WTC11 (cell line): ENCODE data around the gene DCTPP1. TPM values are rescaled to one million over a fixed set of nuclear protein-coding genes. Genes with fewer than 3 reads are reported as not detected.

Source experiments
- ATAC-seq: fragments of 200-7000 bp; cut with Tn5 transposase; 2 replicates; pipeline ENCODE4 v1.10.0; 2021; ENCODE audit warnings: mild to moderate bottlenecking, moderate library complexity
- CTCF ChIA-PET: fragments of 300-600 bp; sonication (Branson Sonifier 250); formaldehyde crosslinking; loops from one replicate; lab custom pipeline; 2021; ENCODE audit warnings: antibody characterized with exemption; lab: Charles Lee
- POLR2A ChIA-PET: fragments of 350-600 bp; sonication (Branson Sonifier 250); formaldehyde crosslinking; loops from one replicate; lab custom pipeline; 2021; ENCODE audit warnings: antibody characterized with exemption; lab: Charles Lee
- DNase-seq: peaks from one replicate; pipeline ENCODE4 v3.0.0; 2021; ENCODE audit warnings: low spot score
- H3K27ac Mint-ChIP-seq: 2 replicates; pipeline ENCODE4 v1.8.0; 2021; ENCODE audit warnings: mixed read lengths
- H3K27me3 Mint-ChIP-seq: 2 replicates; pipeline ENCODE4 v1.8.0; 2021; ENCODE audit warnings: low read depth, mild to moderate bottlenecking, moderate library complexity, mixed read lengths
- H3K36me3 Mint-ChIP-seq: 2 replicates; pipeline ENCODE4 v1.8.0; 2021; ENCODE audit warnings: mixed read lengths
- H3K4me1 Mint-ChIP-seq: 2 replicates; pipeline ENCODE4 v1.8.0; 2022; ENCODE audit warnings: mixed read lengths
- H3K4me3 Mint-ChIP-seq: 2 replicates; pipeline ENCODE4 v1.8.0; 2021; ENCODE audit warnings: mild to moderate bottlenecking, moderate library complexity, mixed read lengths
- H3K9me3 Mint-ChIP-seq: 2 replicates; pipeline ENCODE4 v1.8.0; 2021; ENCODE audit warnings: mixed read lengths
- FOXK1 ChIP-seq: sonication (generic); formaldehyde crosslinking; IDR thresholded peaks from 2 replicates; pipeline ENCODE4 v1.8.0; 2022; ENCODE audit warnings: mild to moderate bottlenecking, moderate library complexity, missing genetic modification reagents
- HMGA2 ChIP-seq: fragments of 250-450 bp; sonication (Bioruptor Pico); IDR thresholded peaks from 2 replicates; pipeline ENCODE4 v1.4.0; 2021; ENCODE audit warnings: mild to moderate bottlenecking, moderate library complexity
- IRF2 ChIP-seq: sonication (generic); formaldehyde crosslinking; IDR thresholded peaks from 2 replicates; pipeline ENCODE4 v1.8.0; 2022; ENCODE audit warnings: low read depth, missing genetic modification reagents, borderline replicate concordance
- KAT7 ChIP-seq: sonication (generic); formaldehyde crosslinking; IDR thresholded peaks from 2 replicates; pipeline ENCODE4 v1.8.1; 2023; ENCODE audit warnings: missing genetic modification reagents, mild to moderate bottlenecking, borderline replicate concordance
- MYBL2 ChIP-seq: sonication (generic); formaldehyde crosslinking; IDR thresholded peaks from 2 replicates; pipeline ENCODE4 v1.8.1; 2023; ENCODE audit warnings: mild to moderate bottlenecking, moderate library complexity, missing genetic modification reagents
- NR2C2 ChIP-seq: sonication (generic); formaldehyde crosslinking; IDR thresholded peaks from 2 replicates; pipeline ENCODE4 v1.8.0; 2022; ENCODE audit warnings: mild to moderate bottlenecking, missing genetic modification reagents
- SMAD4 ChIP-seq: sonication (generic); formaldehyde crosslinking; IDR thresholded peaks from 2 replicates; pipeline ENCODE4 v1.8.0; 2022; ENCODE audit warnings: mild to moderate bottlenecking, missing genetic modification reagents
- ZNF121 ChIP-seq: sonication (generic); formaldehyde crosslinking; IDR thresholded peaks from 2 replicates; pipeline ENCODE4 v1.8.0; 2023; ENCODE audit warnings: missing genetic modification reagents
- ZNF138 ChIP-seq: sonication (generic); formaldehyde crosslinking; conservative IDR thresholded peaks from 2 replicates; pipeline ENCODE4 v1.8.1; 2022; ENCODE audit warnings: mild to moderate bottlenecking, moderate library complexity, missing genetic modification reagents
- total RNA-seq: library from RNA; stranded (reverse); gene quantifications from 3 replicates; pipeline ENCODE4 v1.2.3, GENCODE V29; 2021
- TF ChIP-seq, protein P1 (sequence below): sonication (generic); formaldehyde crosslinking; IDR thresholded peaks from 2 replicates; pipeline ENCODE4 v1.8.1; 2022; ENCODE audit warnings: low read depth, missing genetic modification reagents, borderline replicate concordance
- TF ChIP-seq, protein P2 (sequence below): sonication (generic); formaldehyde crosslinking; IDR thresholded peaks from 2 replicates; pipeline ENCODE4 v1.8.1; 2022; ENCODE audit warnings: mild to moderate bottlenecking, moderate library complexity, missing genetic modification reagents
- TF ChIP-seq, protein P3 (sequence below): sonication (generic); formaldehyde crosslinking; IDR thresholded peaks from 2 replicates; pipeline ENCODE4 v1.8.1; 2023; ENCODE audit warnings: mild to moderate bottlenecking, missing genetic modification reagents, moderate library complexity
- TF ChIP-seq, protein P4 (sequence below): sonication (generic); formaldehyde crosslinking; IDR thresholded peaks from 2 replicates; pipeline ENCODE4 v1.8.0; 2022; ENCODE audit warnings: missing genetic modification reagents
- TF ChIP-seq, protein P5 (sequence below): sonication (generic); formaldehyde crosslinking; IDR thresholded peaks from 2 replicates; pipeline ENCODE4 v1.8.0; 2022; ENCODE audit warnings: mild to moderate bottlenecking, missing genetic modification reagents
- TF ChIP-seq, protein P6 (sequence below): sonication (generic); formaldehyde crosslinking; conservative IDR thresholded peaks from 2 replicates; pipeline ENCODE4 v1.8.1; 2023; ENCODE audit warnings: mild to moderate bottlenecking, low read depth, missing genetic modification reagents, moderate library complexity
- TF ChIP-seq, protein P7 (sequence below): sonication (generic); formaldehyde crosslinking; IDR thresholded peaks from 2 replicates; pipeline ENCODE4 v1.8.1; 2023; ENCODE audit warnings: mild to moderate bottlenecking, moderate library complexity, missing genetic modification reagents
- TF ChIP-seq, protein P8 (sequence below): sonication (generic); formaldehyde crosslinking; IDR thresholded peaks from 2 replicates; pipeline ENCODE4 v1.8.1; 2023; ENCODE audit warnings: mild to moderate bottlenecking, missing genetic modification reagents

The DCTPP1 gene
- total RNA-seq, 1 experiment from 2014 or later = 70.5 TPM

DNA sequence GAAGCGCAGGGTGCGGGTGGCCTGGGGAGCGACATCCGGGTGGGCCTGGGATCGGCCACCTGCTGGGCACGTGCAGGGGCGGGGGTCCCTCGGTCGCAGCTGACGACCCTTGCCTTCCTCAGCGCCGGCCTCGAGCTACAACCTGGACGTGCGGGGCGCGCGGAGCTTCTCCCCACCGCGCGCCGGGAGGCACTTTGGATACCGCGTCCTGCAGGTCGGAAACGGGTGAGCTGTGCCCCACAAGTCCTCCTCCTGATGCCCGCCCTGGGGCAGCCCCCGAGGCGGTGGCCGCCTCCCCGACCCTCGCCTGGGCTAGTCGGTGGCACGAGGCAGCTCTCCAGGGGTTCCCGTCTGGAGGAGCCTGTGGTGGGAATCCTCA is 44.2 kb upstream of the DCTPP1 start (continued):
- TF ChIP-seq, protein P1, sequence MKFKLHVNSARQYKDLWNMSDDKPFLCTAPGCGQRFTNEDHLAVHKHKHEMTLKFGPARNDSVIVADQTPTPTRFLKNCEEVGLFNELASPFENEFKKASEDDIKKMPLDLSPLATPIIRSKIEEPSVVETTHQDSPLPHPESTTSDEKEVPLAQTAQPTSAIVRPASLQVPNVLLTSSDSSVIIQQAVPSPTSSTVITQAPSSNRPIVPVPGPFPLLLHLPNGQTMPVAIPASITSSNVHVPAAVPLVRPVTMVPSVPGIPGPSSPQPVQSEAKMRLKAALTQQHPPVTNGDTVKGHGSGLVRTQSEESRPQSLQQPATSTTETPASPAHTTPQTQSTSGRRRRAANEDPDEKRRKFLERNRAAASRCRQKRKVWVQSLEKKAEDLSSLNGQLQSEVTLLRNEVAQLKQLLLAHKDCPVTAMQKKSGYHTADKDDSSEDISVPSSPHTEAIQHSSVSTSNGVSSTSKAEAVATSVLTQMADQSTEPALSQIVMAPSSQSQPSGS = no peak
- TF ChIP-seq IRF2 (CRISPR knock-in tag) = no peak
- no peak for TF ChIP-seq HMGA2 (CRISPR knock-in tag)

DNA sequence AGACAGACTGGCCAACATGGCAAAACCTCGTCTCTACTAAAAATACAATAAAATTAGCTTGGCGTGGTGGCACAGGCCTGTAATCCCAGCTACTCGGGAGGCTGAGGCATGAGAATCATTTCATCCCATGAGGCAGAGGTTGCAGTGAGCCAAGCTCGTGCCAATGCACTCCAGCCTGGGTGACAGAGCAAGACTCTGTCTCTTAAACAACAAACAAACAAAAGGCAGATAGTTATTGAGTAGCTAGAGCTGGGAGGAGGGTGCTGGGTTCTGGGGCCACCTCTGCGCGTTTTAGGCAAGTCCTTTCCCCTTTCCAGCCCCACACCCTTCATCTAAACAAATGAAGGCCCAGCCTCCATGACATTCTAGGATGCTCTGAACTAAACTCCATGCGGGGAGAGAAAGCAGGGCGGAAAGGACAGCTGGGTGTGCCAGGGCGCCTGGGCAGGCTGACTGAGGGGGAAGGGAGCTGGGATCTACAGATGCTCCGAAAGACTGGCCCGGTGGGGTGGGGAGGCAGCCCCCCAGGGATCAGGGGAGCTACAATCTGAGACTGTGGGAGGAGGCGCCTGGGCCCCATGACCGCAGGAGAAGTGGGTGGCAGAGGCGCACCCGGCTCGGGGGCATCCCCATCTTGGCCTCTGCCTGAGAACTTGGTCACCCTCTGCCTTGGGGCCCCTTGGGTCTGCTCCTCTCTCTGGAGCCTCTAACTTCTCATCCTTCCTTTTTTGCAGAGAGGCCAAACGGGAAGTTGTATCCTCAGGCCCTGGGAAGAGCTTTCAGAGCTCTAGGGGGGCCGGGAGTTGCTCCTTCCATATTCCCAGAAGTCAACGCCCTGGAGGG is 43.6 kb upstream of the DCTPP1 start:
- no peak overlapping the region for H3K27ac Mint-ChIP-seq
- H3K9me3 Mint-ChIP-seq = peaks cover 3% of the 10 kb centered on the region
- TF ChIP-seq, protein P2, sequence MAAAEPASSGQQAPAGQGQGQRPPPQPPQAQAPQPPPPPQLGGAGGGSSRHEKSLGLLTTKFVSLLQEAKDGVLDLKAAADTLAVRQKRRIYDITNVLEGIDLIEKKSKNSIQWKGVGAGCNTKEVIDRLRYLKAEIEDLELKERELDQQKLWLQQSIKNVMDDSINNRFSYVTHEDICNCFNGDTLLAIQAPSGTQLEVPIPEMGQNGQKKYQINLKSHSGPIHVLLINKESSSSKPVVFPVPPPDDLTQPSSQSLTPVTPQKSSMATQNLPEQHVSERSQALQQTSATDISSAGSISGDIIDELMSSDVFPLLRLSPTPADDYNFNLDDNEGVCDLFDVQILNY (CRISPR knock-in tag) = no peak
- TF ChIP-seq, protein P3, sequence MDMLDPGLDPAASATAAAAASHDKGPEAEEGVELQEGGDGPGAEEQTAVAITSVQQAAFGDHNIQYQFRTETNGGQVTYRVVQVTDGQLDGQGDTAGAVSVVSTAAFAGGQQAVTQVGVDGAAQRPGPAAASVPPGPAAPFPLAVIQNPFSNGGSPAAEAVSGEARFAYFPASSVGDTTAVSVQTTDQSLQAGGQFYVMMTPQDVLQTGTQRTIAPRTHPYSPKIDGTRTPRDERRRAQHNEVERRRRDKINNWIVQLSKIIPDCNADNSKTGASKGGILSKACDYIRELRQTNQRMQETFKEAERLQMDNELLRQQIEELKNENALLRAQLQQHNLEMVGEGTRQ (CRISPR knock-in tag) = no peak
- TF ChIP-seq SMAD4 (CRISPR knock-in tag) (no peak), ZNF121 (CRISPR knock-in tag) (no peak), ZNF138 (no peak)
- TF ChIP-seq, protein P4, sequence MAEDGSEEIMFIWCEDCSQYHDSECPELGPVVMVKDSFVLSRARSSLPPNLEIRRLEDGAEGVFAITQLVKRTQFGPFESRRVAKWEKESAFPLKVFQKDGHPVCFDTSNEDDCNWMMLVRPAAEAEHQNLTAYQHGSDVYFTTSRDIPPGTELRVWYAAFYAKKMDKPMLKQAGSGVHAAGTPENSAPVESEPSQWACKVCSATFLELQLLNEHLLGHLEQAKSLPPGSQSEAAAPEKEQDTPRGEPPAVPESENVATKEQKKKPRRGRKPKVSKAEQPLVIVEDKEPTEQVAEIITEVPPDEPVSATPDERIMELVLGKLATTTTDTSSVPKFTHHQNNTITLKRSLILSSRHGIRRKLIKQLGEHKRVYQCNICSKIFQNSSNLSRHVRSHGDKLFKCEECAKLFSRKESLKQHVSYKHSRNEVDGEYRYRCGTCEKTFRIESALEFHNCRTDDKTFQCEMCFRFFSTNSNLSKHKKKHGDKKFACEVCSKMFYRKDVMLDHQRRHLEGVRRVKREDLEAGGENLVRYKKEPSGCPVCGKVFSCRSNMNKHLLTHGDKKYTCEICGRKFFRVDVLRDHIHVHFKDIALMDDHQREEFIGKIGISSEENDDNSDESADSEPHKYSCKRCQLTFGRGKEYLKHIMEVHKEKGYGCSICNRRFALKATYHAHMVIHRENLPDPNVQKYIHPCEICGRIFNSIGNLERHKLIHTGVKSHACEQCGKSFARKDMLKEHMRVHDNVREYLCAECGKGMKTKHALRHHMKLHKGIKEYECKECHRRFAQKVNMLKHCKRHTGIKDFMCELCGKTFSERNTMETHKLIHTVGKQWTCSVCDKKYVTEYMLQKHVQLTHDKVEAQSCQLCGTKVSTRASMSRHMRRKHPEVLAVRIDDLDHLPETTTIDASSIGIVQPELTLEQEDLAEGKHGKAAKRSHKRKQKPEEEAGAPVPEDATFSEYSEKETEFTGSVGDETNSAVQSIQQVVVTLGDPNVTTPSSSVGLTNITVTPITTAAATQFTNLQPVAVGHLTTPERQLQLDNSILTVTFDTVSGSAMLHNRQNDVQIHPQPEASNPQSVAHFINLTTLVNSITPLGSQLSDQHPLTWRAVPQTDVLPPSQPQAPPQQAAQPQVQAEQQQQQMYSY = no peak
- DNase-seq (no peak), ATAC-seq (no peak)
- peaks cover 15% of the 10 kb centered on the region for H3K27me3 Mint-ChIP-seq
- H3K4me1 Mint-ChIP-seq = no peaks in the 10 kb centered on the region
- no peaks in the 10 kb centered on the region for H3K36me3 Mint-ChIP-seq
- ChIA-PET CTCF (interaction anchor here (1.7 to 2.0 kb wide), 2 partner anchors 44 to 142 kb away, joined by 6 to 7 read pairs; partner anchors contain the start of gene DCTPP1), POLR2A (no interaction called here)
- H3K4me3 Mint-ChIP-seq = no peak overlapping the region

DNA sequence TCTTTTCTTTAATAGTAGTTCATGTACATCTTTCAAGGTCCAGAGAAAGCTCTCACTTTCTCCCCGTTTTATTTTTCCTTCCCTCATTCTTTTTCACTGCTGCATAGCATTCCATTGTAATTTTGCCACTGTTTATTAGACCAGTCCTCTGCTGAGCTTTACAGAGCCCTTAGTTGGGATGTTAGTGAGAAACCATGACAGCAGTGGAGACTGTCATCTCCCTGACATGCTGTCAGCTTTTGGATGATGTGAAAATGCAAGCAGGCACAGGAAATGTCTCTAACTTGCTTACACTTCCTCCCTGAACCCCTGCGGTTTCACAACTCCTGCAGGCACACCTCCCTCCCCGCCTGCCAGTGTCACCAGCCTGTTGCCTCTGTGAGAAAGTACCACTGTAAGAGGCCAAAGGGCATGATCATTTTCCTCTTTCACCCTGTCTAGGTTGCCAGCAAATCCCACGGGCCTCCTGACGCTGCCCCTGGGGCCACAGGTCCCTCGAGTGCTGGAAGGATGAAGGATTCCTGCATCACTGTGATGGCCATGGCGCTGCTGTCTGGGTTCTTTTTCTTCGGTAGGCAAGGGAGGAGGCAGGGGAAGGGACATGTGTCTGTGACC is 42.6 kb upstream of the DCTPP1 start, which contains the start of gene ITGAL:
Gene ITGAL, plus strand, starts transcription at position 415 of the 615 bp plus-strand sequence. Its CDS starts 96 bp downstream, at position 511.
- CTCF ChIA-PET = interaction anchor here (2.0 to 2.2 kb wide), 2 partner anchors 143 kb away, joined by 5 to 6 read pairs; no protein-coding TSS in a partner anchor
- DNase-seq (no peak), ATAC-seq (no peak)
- POLR2A ChIA-PET = no interaction called here
- Mint-ChIP-seq H3K27ac (no peak within 1 kb of the TSS), H3K4me1 (no peaks in the 10 kb centered on the region), H3K27me3 (peaks cover 9% of the 10 kb centered on the region), H3K36me3 (no peaks in the 10 kb centered on the region), H3K9me3 (peaks cover 3% of the 10 kb centered on the region), H3K4me3 (no peak within 1 kb of the TSS)
- TF ChIP-seq FOXK1 (CRISPR knock-in tag) (no peak), KAT7 (CRISPR knock-in tag) (no peak), MYBL2 (CRISPR knock-in tag) (no peak), NR2C2 (CRISPR knock-in tag) (no peak), IRF2 (CRISPR knock-in tag) (no peak)
- TF ChIP-seq, protein P5, sequence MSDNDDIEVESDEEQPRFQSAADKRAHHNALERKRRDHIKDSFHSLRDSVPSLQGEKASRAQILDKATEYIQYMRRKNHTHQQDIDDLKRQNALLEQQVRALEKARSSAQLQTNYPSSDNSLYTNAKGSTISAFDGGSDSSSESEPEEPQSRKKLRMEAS (CRISPR knock-in tag) = no peak
- TF ChIP-seq, protein P6, sequence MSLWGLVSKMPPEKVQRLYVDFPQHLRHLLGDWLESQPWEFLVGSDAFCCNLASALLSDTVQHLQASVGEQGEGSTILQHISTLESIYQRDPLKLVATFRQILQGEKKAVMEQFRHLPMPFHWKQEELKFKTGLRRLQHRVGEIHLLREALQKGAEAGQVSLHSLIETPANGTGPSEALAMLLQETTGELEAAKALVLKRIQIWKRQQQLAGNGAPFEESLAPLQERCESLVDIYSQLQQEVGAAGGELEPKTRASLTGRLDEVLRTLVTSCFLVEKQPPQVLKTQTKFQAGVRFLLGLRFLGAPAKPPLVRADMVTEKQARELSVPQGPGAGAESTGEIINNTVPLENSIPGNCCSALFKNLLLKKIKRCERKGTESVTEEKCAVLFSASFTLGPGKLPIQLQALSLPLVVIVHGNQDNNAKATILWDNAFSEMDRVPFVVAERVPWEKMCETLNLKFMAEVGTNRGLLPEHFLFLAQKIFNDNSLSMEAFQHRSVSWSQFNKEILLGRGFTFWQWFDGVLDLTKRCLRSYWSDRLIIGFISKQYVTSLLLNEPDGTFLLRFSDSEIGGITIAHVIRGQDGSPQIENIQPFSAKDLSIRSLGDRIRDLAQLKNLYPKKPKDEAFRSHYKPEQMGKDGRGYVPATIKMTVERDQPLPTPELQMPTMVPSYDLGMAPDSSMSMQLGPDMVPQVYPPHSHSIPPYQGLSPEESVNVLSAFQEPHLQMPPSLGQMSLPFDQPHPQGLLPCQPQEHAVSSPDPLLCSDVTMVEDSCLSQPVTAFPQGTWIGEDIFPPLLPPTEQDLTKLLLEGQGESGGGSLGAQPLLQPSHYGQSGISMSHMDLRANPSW (CRISPR knock-in tag) = no peak
- TF ChIP-seq, protein P7, sequence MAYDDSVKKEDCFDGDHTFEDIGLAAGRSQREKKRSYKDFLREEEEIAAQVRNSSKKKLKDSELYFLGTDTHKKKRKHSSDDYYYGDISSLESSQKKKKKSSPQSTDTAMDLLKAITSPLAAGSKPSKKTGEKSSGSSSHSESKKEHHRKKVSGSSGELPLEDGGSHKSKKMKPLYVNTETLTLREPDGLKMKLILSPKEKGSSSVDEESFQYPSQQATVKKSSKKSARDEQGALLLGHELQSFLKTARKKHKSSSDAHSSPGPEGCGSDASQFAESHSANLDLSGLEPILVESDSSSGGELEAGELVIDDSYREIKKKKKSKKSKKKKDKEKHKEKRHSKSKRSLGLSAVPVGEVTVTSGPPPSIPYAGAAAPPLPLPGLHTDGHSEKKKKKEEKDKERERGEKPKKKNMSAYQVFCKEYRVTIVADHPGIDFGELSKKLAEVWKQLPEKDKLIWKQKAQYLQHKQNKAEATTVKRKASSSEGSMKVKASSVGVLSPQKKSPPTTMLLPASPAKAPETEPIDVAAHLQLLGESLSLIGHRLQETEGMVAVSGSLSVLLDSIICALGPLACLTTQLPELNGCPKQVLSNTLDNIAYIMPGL (CRISPR knock-in tag) = no peak
- TF ChIP-seq, protein P8, sequence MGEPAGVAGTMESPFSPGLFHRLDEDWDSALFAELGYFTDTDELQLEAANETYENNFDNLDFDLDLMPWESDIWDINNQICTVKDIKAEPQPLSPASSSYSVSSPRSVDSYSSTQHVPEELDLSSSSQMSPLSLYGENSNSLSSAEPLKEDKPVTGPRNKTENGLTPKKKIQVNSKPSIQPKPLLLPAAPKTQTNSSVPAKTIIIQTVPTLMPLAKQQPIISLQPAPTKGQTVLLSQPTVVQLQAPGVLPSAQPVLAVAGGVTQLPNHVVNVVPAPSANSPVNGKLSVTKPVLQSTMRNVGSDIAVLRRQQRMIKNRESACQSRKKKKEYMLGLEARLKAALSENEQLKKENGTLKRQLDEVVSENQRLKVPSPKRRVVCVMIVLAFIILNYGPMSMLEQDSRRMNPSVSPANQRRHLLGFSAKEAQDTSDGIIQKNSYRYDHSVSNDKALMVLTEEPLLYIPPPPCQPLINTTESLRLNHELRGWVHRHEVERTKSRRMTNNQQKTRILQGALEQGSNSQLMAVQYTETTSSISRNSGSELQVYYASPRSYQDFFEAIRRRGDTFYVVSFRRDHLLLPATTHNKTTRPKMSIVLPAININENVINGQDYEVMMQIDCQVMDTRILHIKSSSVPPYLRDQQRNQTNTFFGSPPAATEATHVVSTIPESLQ (CRISPR knock-in tag) = no peak
